SK-N-SH treated with all-trans-retinoic acid at 6 μM for 48 hours (cell line): ENCODE measurements around the gene ABCA7.

Experiments
- ARNTL ChIP-seq: fragments of 450-650 bp; formaldehyde crosslinking; IDR thresholded peaks from 2 replicates; pipeline ENCODE4 v1.5.0; 2020; ENCODE audit warnings: low read depth, mild to moderate bottlenecking, moderate library complexity, borderline replicate concordance
- GLIS3 ChIP-seq: fragments of 250-450 bp; sonication (Bioruptor Pico); IDR thresholded peaks from 2 replicates; pipeline ENCODE4 v1.5.0; 2020; ENCODE audit warnings: mild to moderate bottlenecking, moderate library complexity
- PPARA ChIP-seq: fragments of 250-450 bp; sonication (Bioruptor Pico); IDR thresholded peaks from 2 replicates; pipeline ENCODE4 v1.5.0; 2020; ENCODE audit warnings: mild to moderate bottlenecking, borderline replicate concordance
- RARB ChIP-seq: fragments of 250-450 bp; sonication (Bioruptor Pico); IDR thresholded peaks from 2 replicates; pipeline ENCODE4 v1.8.0; 2021; ENCODE audit warnings: mild to moderate bottlenecking, moderate library complexity
- ZNF70 ChIP-seq: fragments of 450-650 bp; formaldehyde crosslinking; IDR thresholded peaks from 2 replicates; pipeline ENCODE4 v1.5.0; 2020; ENCODE audit warnings: mild to moderate bottlenecking, moderate library complexity
- TF ChIP-seq, protein P1 (sequence below): fragments of 250-450 bp; sonication (Bioruptor Pico); IDR thresholded peaks from 2 replicates; pipeline ENCODE4 v1.8.0; 2021; ENCODE audit warnings: low read depth, mild to moderate bottlenecking, moderate library complexity, borderline replicate concordance
- TF ChIP-seq, protein P2 (sequence below): fragments of 250-450 bp; sonication (Bioruptor Pico); IDR thresholded peaks from 2 replicates; pipeline ENCODE4 v1.5.0; 2020; ENCODE audit warnings: mild to moderate bottlenecking, moderate library complexity
- TF ChIP-seq, protein P3 (sequence below): fragments of 250-450 bp; sonication (Bioruptor Pico); IDR thresholded peaks from 2 replicates; pipeline ENCODE4 v1.5.1; 2020; ENCODE audit warnings: low read depth, mild to moderate bottlenecking, moderate library complexity

DNA sequence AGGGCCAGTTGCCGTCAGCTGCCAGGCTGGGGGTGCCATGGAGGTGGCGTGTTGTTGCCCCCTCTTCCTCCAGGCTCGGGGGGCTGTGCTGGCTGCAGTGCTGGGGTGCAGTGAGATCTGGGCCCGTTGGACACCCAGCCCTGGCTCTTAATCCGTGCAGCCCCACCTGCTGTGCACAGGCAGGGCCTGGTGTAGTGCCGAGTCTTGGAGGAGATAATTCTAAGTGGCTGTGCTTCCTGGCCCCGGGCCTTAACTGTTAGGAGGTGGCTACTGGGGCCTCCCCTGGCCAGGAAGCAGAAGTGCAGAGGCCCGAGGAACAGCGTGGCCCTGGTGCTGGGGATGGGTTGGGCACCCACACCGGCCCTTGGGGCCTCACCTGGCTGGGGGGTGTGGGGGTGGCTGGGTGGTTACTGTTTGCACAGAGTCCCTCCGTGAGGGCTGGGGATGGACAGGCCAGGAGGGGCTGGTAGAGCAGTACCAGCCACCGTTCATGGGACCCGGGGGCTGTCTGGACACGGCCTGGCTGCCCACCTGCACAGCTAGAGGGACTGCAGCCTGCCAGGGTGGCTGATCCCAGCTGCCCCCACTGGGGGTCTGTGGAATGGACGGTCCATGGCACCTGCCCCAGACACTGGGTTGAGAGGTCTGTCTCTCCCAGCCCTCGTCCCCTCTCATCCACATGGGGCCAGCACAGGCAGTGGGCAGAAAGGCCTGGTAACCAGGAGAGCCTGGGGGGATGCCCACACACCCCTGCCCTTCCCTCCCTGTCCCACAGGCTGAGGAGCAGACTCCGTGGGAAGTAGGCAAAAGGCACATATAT lies 67.1 kb downstream of the ABCA7 start:
- TF ChIP-seq RARB = no peak
- TF ChIP-seq, protein P1, sequence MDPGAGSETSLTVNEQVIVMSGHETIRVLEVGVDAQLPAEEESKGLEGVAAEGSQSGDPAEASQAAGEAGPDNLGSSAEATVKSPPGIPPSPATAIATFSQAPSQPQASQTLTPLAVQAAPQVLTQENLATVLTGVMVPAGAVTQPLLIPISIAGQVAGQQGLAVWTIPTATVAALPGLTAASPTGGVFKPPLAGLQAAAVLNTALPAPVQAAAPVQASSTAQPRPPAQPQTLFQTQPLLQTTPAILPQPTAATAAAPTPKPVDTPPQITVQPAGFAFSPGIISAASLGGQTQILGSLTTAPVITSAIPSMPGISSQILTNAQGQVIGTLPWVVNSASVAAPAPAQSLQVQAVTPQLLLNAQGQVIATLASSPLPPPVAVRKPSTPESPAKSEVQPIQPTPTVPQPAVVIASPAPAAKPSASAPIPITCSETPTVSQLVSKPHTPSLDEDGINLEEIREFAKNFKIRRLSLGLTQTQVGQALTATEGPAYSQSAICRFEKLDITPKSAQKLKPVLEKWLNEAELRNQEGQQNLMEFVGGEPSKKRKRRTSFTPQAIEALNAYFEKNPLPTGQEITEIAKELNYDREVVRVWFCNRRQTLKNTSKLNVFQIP = no peak
- no peak for TF ChIP-seq ARNTL (CRISPR knock-in tag)
- TF ChIP-seq GLIS3 (CRISPR knock-in tag) = no peak
- TF ChIP-seq, protein P2, sequence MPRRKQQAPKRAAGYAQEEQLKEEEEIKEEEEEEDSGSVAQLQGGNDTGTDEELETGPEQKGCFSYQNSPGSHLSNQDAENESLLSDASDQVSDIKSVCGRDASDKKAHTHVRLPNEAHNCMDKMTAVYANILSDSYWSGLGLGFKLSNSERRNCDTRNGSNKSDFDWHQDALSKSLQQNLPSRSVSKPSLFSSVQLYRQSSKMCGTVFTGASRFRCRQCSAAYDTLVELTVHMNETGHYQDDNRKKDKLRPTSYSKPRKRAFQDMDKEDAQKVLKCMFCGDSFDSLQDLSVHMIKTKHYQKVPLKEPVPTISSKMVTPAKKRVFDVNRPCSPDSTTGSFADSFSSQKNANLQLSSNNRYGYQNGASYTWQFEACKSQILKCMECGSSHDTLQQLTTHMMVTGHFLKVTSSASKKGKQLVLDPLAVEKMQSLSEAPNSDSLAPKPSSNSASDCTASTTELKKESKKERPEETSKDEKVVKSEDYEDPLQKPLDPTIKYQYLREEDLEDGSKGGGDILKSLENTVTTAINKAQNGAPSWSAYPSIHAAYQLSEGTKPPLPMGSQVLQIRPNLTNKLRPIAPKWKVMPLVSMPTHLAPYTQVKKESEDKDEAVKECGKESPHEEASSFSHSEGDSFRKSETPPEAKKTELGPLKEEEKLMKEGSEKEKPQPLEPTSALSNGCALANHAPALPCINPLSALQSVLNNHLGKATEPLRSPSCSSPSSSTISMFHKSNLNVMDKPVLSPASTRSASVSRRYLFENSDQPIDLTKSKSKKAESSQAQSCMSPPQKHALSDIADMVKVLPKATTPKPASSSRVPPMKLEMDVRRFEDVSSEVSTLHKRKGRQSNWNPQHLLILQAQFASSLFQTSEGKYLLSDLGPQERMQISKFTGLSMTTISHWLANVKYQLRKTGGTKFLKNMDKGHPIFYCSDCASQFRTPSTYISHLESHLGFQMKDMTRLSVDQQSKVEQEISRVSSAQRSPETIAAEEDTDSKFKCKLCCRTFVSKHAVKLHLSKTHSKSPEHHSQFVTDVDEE = no peak
- TF ChIP-seq ZNF70 (CRISPR knock-in tag) = no peak
- TF ChIP-seq PPARA (CRISPR knock-in tag) = no peak
- TF ChIP-seq, protein P3, sequence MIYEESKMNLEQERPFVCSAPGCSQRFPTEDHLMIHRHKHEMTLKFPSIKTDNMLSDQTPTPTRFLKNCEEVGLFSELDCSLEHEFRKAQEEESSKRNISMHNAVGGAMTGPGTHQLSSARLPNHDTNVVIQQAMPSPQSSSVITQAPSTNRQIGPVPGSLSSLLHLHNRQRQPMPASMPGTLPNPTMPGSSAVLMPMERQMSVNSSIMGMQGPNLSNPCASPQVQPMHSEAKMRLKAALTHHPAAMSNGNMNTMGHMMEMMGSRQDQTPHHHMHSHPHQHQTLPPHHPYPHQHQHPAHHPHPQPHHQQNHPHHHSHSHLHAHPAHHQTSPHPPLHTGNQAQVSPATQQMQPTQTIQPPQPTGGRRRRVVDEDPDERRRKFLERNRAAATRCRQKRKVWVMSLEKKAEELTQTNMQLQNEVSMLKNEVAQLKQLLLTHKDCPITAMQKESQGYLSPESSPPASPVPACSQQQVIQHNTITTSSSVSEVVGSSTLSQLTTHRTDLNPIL (CRISPR knock-in tag) = no peak
